GM12864 (cell line): ENCODE results near the gene NOLC1.

Experiments
- DNase-seq: peaks from one replicate; pipeline ENCODE4 v3.0.0-alpha.2; 2011; ENCODE audit warnings: low read depth
- H3K4me3 ChIP-seq: 2 replicates; pipeline ENCODE4 v1.5.1; 2011; ENCODE audit warnings: mild to moderate bottlenecking, low read depth, low read length, control low read depth
- CTCF ChIP-seq: IDR thresholded peaks from 2 replicates; pipeline ENCODE4 v1.5.1; 2011; ENCODE audit warnings: low read depth, mild to moderate bottlenecking, moderate library complexity, low read length, control low read depth, inconsistent platforms; ENCODE audit errors: missing control alignments

The NOLC1 gene

GRCh38 chr10:102157224-102157623 is 5.0 kb downstream of the NOLC1 start:
- no peak for TF ChIP-seq CTCF
- H3K4me3 ChIP-seq = no peak overlapping the region

GRCh38 chr10:102159051-102159597 is 6.9 kb downstream of the NOLC1 start:
- no peak for DNase-seq
- no peak for TF ChIP-seq CTCF
- H3K4me3 ChIP-seq = no peak overlapping the region

More at GRCh38 chr10:102157224-102157623, 5.0 kb downstream of the NOLC1 start:
- no peak for DNase-seq

GRCh38 chr10:102159831-102160230 is 7.6 kb downstream of the NOLC1 start:
- no peak for DNase-seq
- H3K4me3 ChIP-seq = no peak overlapping the region
- TF ChIP-seq CTCF = no peak

DNA sequence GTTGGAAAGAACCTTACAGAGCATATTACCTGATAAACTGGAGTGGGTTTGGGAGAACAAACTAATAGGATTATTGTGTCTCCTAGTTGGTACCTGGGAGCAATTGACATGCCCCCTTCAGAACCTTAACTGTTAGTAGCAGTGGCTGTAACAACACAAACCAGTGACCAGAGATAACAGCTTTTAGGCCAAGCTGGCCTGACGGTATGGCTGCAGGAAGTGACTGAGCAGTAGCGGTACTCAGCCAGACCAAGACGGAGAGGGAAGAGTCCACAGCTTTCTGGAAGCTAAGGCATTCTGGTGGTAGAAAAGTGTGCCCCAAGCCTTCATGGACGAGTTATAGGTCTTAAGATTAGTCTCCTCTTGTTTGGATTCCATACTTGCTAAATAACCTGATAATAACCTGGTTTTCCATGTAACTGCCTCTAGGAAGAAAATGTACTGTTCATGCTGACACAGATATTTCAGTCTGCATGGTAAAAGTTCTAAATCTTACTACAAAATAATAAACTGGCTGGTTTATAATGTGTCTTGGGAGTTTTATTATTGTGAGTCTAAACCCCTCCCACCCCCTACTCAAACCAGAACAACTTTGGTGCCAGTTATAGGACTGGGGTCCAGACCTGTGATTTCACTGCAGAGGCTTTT is 11.3 kb downstream of the NOLC1 start:
- no peak for TF ChIP-seq CTCF
- H3K4me3 ChIP-seq = no peak overlapping the region

GRCh38 chr10:102167861-102168260 is 15.7 kb downstream of the NOLC1 start:
- no peak for DNase-seq
- no peak for TF ChIP-seq CTCF
- no peak overlapping the region for H3K4me3 ChIP-seq

More for the DNA sequence above, 11.3 kb downstream of the NOLC1 start:
- DNase-seq = no peak

DNA sequence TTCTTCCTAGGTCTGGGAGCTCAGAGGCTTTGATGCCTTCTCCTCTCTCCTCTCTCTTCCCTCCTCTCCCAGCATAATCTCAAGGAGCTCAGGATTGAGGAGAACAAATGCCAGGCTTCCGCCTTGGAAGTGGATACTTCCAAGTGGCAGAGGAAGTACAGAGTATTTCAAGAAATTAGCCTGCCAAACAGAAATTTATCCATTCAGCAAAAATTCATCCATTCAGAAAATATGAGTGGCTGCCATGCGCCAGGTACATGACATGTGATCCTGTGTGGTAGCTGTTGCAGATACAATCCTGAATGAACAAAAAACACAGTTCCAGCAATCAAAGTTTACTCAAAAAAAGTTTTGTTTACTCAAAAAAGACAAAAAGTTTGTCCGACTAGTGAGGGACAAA is 18.4 kb downstream of the NOLC1 start:
- TF ChIP-seq CTCF = no peak

DNA sequence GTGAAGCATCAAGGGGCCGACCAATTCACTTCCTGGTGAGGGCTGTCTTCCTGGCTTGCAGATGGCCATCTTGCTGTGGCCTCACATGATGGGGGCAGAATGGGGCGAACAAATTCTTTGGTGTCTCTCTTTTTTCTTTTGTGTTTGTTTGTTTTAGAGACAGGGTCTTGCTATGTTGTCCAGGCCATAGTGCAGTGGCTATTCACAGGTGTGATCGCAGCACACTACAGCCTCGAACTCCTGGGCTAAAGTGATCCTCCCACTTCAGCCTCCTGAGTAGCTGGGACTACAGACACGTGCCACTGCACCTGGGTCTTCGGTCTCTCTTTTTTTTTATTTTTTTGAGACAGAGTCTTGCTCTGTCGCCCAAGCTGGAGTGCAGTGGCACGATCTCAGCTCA is 20.1 kb downstream of the NOLC1 start:
- H3K4me3 ChIP-seq = no peak overlapping the region
- TF ChIP-seq CTCF = no peak
- DNase-seq = no peak

More for the DNA sequence above, 18.4 kb downstream of the NOLC1 start:
- DNase-seq = no peak
- H3K4me3 ChIP-seq = no peak overlapping the region
